BLaER1 treated with 17β-estradiol and CSF1 and Interleukin-3, amounts not matched to agents 10 nM and 100 nM (cell line): Measurements from ENCODE around the gene C14orf180.

ENCODE experiments used
- H3K27ac ChIP-seq, 11 experiments: shearing (Covaris generic); formaldehyde crosslinking; 2 replicates each; pipeline ENCODE4 v1.8.1; 2022
- H3K27me3 ChIP-seq, 11 experiments: shearing (Covaris generic); formaldehyde crosslinking; 2 replicates each; pipeline ENCODE4 v1.8.1; 2022
- H3K36me3 ChIP-seq, 11 experiments: shearing (Covaris generic); formaldehyde crosslinking; 2 replicates each; pipeline ENCODE4 v1.8.1; 2022
- H3K4me1 ChIP-seq, 10 experiments: shearing (Covaris generic); formaldehyde crosslinking; 2 replicates each; pipeline ENCODE4 v1.8.1; 2022
- H3K4me2 ChIP-seq, 11 experiments: shearing (Covaris generic); formaldehyde crosslinking; 2 replicates each; pipeline ENCODE4 v1.8.1; 2022
- H3K4me3 ChIP-seq, 10 experiments: shearing (Covaris generic); formaldehyde crosslinking; 2 replicates each; pipeline ENCODE4 v1.8.1; 2022
- H3K9ac ChIP-seq, 11 experiments: shearing (Covaris generic); formaldehyde crosslinking; 2 replicates each; pipeline ENCODE4 v1.8.1; 2022
- H3K9me3 ChIP-seq, 11 experiments: shearing (Covaris generic); formaldehyde crosslinking; replicated peaks in 1 of 11; 2 replicates each; pipeline ENCODE4 v1.8.1; 2022
- H4K20me1 ChIP-seq, 11 experiments: shearing (Covaris generic); formaldehyde crosslinking; 2 replicates each; pipeline ENCODE4 v1.8.1; 2022
- Cebpa-rat ChIP-seq, 11 experiments: shearing (Covaris generic); IDR thresholded peaks; 2 replicates each; pipeline ENCODE4 v1.8.1; 2022

Gene C14orf180

DNA sequence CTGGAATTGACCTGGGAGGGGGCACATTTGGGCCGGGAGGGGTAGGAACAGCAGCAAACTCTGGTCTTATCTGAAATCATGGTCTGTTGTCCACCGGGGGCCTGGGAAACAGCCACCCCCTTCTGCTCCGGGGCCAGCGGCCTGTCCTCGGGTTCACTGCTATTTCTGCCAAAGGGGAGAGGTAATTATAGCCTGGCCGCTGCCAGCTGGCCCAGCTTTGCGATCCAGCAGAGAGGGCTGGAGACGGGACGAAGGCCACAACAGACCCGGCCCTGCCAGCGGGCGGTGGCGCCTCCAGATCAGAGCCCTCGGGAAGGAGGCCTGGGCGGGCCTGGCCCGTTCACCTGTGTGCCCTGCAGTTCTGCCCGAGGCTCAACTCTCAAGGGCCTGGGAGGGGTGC, at the start of gene C14orf180:
TSS of gene C14orf180 (plus strand) at position 258 of the 400 bp plus-strand sequence. CDS start 6,667 bp downstream, outside the sequence.
- Histone ChIP-seq H3K36me3 (no peaks in the 10 kb centered on the region), H3K27me3 (peaks cover 0 to 12% (median 0%) of the 10 kb centered on the region in 11 experiments; a peak in 5 of 22 replicates), H3K9ac (peak within 1 kb of the TSS in 1 of 11 experiments; percentile 31; a peak in 2 of 22 replicates), H3K27ac (no peak within 1 kb of the TSS), H3K4me2 (peak within 1 kb of the TSS in 8 of 11 experiments; percentile 41 to 78 (median 68); a peak in 15 of 22 replicates), H4K20me1 (peaks cover 0 to 23% (median 0%) of the 10 kb centered on the region in 11 experiments; a peak in 4 of 22 replicates), H3K9me3 (no peaks in the 10 kb centered on the region), H3K4me3 (no peak within 1 kb of the TSS), H3K4me1 (peaks cover 0 to 42% (median 36%) of the 10 kb centered on the region in 10 experiments; a peak in 16 of 20 replicates)
- TF ChIP-seq Cebpa-rat (IDR thresholded peaks at IDR 0.05): no peak

DNA sequence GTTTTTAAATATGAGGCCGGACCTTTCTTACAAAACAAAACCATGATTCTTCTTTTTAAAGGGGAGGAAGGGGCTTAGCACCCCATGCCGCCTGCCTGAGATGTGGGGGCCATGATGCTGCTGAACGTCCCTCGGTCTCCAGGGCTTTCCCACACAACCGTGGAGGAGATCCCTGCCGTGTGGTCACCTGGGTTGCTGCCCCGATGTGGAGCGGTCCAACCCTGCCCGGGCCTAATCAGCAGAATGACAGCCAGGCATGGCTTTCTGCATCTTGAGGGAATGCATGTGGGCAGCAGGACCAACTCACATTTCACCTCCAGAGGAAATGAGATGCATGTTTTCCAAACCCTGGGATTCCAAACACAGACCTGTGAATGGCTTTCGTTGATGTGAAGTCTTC, 48.9 kb upstream of the C14orf180 start:
- no peak for TF ChIP-seq Cebpa-rat (IDR thresholded peaks at IDR 0.05)
- no peaks in the 10 kb centered on the region for H3K27me3 ChIP-seq
- peaks cover 21 to 45% (median 40%) of the 10 kb centered on the region in 11 experiments for H3K9me3 ChIP-seq
- H4K20me1 ChIP-seq: no peaks in the 10 kb centered on the region
- no peak overlapping the region for H3K9ac ChIP-seq
- no peak overlapping the region for H3K27ac ChIP-seq
- H3K36me3 ChIP-seq: no peaks in the 10 kb centered on the region; a peak in 1 of 22 replicates
- H3K4me3 ChIP-seq: no peak overlapping the region
- H3K4me2 ChIP-seq: no peak overlapping the region
- no peaks in the 10 kb centered on the region for H3K4me1 ChIP-seq

DNA sequence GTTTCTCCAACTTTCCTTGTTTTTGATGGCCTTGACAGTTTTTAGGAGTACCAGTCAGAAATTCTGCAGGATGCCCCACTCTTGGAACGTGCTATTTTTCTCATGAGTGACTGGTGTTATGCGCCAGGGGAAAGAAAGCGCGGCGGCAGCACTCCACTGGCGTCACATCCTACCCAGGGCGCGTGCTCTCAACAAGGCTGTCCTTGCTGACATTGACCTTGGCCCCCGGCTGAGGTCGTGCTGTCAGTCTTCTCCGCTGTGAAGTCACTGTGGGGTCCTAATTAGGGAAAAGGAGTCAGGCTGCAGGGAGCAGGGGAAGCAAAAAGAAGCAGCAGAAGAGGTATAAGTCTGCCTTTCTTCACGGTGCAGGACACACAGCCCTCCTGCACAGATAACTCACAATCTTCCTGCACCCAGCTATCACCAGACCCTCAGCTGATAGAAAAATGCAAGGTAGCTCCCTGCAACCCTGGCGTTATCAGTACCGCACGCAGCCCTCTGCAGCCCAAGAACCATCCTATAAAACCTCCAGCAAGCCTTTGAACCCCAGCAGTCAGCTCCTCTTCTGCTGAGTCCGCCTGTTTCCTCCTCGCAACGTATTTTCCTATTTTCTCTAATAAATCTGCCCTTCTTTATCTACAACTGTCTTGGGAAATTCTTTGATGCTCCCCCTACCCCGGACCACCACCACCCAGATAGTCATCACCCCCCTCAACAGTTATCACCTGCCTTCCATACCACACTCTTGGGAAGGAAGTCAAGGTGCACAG, 48.0 kb upstream of the C14orf180 start:
- TF ChIP-seq Cebpa-rat (IDR thresholded peaks at IDR 0.05): no peak
- no peak overlapping the region for H3K4me2 ChIP-seq
- no peaks in the 10 kb centered on the region for H3K27me3 ChIP-seq

DNA sequence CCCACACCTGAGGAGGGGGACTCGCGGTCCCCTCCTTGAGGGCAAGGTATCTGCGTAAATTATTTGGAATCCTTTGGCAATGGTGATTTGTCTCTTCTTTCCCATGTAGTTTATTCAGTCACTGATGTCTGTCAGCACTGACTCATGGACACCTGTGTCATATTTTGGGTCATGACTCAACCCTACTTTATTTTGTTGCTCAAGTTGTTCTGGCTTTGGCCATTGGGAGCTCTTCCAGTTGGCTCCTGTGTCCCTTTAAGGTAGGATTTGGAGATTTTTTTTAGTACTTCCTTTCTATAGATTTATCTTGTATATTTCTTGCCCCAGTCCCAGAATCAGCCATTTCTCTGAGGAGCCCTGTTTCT, 47.4 kb upstream of the C14orf180 start:
- Histone ChIP-seq H3K36me3 (no peaks in the 10 kb centered on the region), H3K9me3 (peaks cover 18 to 37% (median 25%) of the 10 kb centered on the region in 11 experiments), H3K9ac (no peak overlapping the region), H3K27ac (no peak overlapping the region), H3K27me3 (no peaks in the 10 kb centered on the region), H3K4me3 (no peak overlapping the region), H3K4me1 (peaks cover 2 to 10% (median 6%) of the 10 kb centered on the region in 10 experiments), H3K4me2 (no peak overlapping the region), H4K20me1 (no peaks in the 10 kb centered on the region)
- no peak for TF ChIP-seq Cebpa-rat (IDR thresholded peaks at IDR 0.05)

More for the DNA sequence above, 48.0 kb upstream of the C14orf180 start:
- no peaks in the 10 kb centered on the region for H3K36me3 ChIP-seq
- no peak overlapping the region for H3K4me3 ChIP-seq
- H3K9me3 ChIP-seq: peaks cover 18 to 40% (median 30%) of the 10 kb centered on the region in 11 experiments
- no peak overlapping the region for H3K27ac ChIP-seq
- peaks cover 0 to 5% (median under 1%) of the 10 kb centered on the region in 10 experiments; a peak in 7 of 20 replicates for H3K4me1 ChIP-seq
- no peaks in the 10 kb centered on the region for H4K20me1 ChIP-seq
- no peak overlapping the region for H3K9ac ChIP-seq

DNA sequence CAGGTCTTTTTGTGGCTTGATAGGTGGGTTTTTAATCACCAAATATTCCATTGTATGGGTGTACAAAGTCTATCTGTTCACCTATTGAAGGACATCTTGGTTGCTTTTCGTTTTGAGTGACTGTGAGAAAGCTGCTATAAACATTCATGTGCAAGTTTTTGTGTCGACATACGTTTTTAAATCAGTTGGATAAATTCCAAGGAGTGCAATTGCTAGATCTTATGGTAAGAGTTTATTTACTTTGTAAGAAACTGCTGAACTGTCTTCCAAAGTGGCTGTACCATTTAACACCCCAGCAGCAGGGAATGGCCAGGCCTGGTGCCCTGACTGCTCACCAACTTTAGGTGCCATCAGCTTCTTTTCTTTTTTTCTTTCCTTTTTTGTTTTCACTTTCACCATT, 45.5 kb upstream of the C14orf180 start:
- no peak for TF ChIP-seq Cebpa-rat (IDR thresholded peaks at IDR 0.05)
- H3K36me3 ChIP-seq: no peaks in the 10 kb centered on the region
- no peaks in the 10 kb centered on the region for H4K20me1 ChIP-seq
- H3K4me1 ChIP-seq: peaks cover 17 to 25% (median 21%) of the 10 kb centered on the region in 10 experiments
- no peak overlapping the region for H3K4me3 ChIP-seq
- H3K27me3 ChIP-seq: no peaks in the 10 kb centered on the region
- H3K27ac ChIP-seq: no peak overlapping the region
- H3K9ac ChIP-seq: no peak overlapping the region
- H3K4me2 ChIP-seq: no peak overlapping the region
- peaks cover 4 to 21% (median 10%) of the 10 kb centered on the region in 11 experiments; a peak in 16 of 22 replicates for H3K9me3 ChIP-seq

DNA sequence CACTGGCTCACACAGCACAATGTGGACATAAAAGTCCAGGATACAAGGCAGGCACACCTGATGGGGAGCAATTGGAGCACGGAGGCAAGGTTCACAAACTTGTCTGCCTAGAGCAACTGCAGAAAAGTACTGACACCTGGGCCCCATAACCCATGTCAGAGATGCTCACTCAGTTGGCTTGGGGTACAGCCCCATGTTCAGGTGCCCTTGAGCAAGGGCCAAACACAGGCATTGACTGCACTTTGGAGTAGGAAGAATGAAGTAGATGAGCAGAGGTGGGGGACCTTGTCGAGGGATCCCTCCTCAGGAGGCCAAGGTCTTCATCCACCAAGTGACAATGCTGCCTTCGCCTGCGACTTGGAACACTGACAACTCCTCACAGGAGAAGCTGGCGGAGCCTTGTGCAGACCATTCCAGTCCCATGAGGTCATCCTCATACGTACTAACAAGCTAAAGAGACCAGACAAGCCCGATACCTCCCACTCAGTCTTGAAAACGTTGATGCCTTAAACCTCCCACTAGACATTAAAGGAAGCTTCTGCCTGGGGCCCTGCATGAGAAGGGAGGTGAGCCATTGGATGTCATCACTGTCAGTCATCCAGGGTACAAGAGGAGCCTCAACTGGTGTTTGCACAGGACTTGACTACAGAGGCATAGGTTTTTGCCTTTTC, 42.5 kb upstream of the C14orf180 start:
- Histone ChIP-seq H4K20me1 (no peaks in the 10 kb centered on the region), H3K27me3 (no peaks in the 10 kb centered on the region), H3K4me3 (no peak overlapping the region), H3K9ac (no peak overlapping the region), H3K4me1 (peaks cover 17 to 25% (median 21%) of the 10 kb centered on the region in 10 experiments), H3K36me3 (no peaks in the 10 kb centered on the region), H3K4me2 (peak overlapping the region; percentile 65 to 76 (median 70)), H3K27ac (no peak overlapping the region), H3K9me3 (peaks cover 4 to 21% (median 9%) of the 10 kb centered on the region in 11 experiments; a peak in 16 of 22 replicates)
- TF ChIP-seq Cebpa-rat (IDR thresholded peaks at IDR 0.05): no peak

DNA sequence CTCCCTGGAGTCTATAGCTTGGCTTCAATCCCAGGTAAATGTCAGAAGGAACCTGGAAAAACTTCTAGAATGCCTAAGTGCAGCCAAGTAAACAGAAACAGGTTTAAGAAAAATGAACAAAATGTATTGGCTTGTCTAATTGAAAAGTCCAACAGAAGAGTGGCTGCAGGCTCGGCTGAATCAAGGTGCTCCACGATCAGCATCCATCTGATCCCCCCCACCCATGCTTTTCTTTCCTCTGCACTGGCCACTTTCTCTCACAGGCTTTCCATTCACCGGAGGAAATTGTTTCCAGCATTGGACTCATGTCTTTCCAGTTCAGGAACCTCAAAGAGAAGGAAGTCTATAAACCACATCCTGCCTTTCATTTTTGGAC, 42.0 kb upstream of the C14orf180 start:
- peak overlapping the region; percentile 65 to 76 (median 70) for H3K4me2 ChIP-seq
- no peaks in the 10 kb centered on the region for H3K36me3 ChIP-seq
- no peaks in the 10 kb centered on the region for H4K20me1 ChIP-seq
- H3K27me3 ChIP-seq: no peaks in the 10 kb centered on the region
- H3K9ac ChIP-seq: no peak overlapping the region
- H3K9me3 ChIP-seq: peaks cover 4 to 21% (median 9%) of the 10 kb centered on the region in 11 experiments; a peak in 16 of 22 replicates
- no peak for TF ChIP-seq Cebpa-rat (IDR thresholded peaks at IDR 0.05)
- H3K4me3 ChIP-seq: no peak overlapping the region
- H3K27ac ChIP-seq: no peak overlapping the region
- peaks cover 17 to 25% (median 21%) of the 10 kb centered on the region in 10 experiments for H3K4me1 ChIP-seq

DNA sequence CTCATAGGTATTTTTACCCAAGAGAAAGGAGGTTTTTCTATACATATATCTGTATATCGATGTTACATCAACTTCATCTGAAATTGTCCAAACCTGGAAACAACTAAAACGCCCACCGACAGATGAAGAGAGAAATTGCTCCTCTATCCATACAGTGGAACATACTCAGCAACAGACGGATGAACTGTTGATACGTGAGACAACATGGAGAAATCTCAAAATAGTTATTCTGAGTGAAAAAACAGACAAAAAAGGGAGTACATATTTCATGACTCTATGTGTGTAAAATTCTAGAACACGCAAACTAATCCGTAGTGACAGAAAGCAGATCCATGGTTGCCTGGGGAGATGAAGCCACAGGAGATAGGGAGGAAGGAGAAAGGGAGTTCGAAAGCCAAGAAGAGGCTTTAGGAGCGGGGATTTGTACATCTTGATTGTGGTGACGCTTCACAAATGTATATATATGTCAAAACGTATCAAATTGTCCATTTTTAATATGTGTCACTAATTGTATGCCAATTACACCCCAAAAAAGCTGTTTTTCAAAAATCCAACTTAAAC, 37.6 kb upstream of the C14orf180 start:
- Histone ChIP-seq H3K4me3 (no peak overlapping the region), H3K9ac (no peak overlapping the region), H3K27me3 (no peaks in the 10 kb centered on the region), H3K36me3 (no peaks in the 10 kb centered on the region), H3K4me2 (no peak overlapping the region), H3K27ac (no peak overlapping the region), H3K4me1 (peaks cover 15 to 18% (median 17%) of the 10 kb centered on the region in 10 experiments), H4K20me1 (no peaks in the 10 kb centered on the region), H3K9me3 (no peaks in the 10 kb centered on the region)
- no peak for TF ChIP-seq Cebpa-rat (IDR thresholded peaks at IDR 0.05)
